HG02970 (cell line): ENCODE measurements around the gene CRYL1.

Experiments
- ATAC-seq: cut with Tn5 transposase; IDR thresholded peaks from one replicate; pipeline ENCODE4 v1.9.1; 2021; ENCODE audit warnings: mild to moderate bottlenecking, moderate library complexity, moderate number of reproducible peaks; ENCODE audit not compliant: unreplicated experiment, low FRiP score

CRYL1 gene

DNA sequence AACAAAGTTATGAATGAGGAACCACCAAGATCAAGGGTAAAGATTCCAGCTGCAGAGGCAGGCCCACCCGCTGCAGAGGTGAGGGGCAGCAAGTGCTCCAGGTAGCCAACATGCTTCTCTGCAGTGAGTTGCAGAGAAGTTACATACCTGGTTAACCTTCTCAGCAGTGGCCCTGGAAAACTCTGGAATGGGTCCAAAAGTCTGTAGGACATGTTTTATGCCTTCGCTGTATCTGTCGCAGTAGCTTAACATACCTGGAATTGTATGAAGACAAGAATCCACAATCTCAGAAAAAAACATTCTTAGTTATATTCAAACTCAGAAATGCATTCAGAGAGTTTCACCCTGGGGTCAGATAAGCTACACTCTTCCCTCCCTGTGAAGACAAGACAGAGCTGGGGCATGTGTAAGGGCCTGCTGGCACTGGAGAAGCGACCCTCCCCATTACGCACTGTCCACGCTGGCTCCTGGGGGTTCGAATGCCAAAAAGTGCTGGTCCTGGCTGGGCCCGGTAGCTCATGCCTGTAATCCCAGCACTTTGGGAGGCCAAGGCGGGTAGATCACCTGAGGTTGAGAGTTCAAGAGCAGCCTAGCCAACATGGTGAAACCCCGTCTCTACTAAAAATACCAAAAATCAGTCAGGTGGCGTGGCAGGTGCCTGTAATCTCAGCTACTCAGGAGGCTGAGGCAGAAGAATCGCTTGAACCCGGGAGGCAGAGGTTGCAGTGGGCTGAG lies 121.0 kb downstream of the CRYL1 start:
- no peak for ATAC-seq

GRCh38 chr13:20403826-20404225 lies 121.8 kb downstream of the CRYL1 start:
- ATAC-seq = no peak

GRCh38 chr13:20402881-20403280 lies 122.8 kb downstream of the CRYL1 start:
- no peak for ATAC-seq

DNA sequence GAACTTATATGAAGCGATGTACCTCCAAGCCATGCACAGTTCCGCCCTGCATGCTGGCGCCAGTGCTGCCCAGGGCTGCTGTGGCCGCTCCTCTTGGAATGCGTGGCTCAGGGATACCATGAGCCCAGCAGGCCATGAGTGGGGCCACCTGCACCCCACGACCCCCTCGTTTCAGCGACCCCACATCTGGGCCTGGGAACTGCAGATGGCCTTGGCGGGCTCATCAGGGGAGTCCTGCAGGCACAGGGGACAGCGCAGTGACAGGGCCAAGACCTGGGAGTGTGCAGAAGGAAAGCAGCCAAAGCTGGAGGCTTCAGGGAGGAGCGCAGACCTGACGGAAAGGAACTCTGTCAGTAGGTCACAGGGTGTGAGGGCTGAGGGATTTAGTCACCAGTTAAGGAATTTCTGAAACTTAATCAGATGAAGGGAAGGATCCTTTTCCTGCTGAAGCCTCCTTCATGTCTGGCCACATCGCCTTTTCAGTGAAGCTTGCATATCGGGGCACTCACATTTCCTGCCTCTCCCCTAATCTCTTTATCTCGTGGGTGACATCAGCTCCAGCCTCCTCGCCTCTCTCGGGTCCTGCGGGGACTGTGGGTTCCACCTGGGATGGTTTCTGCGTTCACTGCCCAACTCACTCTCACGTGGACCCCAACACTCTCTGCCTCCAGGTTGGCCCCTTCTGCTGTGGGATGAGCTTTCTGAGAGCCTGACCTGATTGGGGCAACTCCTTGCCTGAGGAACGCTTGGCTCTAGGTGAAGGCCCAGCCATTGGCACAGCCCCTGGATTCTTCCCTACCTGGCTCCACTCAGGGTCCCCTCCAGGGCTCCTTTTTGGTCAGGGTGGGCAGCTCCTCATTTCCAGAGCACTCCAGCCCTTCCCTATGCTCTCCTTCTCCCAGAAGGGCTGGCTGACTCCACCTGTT lies 123.5 kb downstream of the CRYL1 start:
- no peak for ATAC-seq

DNA sequence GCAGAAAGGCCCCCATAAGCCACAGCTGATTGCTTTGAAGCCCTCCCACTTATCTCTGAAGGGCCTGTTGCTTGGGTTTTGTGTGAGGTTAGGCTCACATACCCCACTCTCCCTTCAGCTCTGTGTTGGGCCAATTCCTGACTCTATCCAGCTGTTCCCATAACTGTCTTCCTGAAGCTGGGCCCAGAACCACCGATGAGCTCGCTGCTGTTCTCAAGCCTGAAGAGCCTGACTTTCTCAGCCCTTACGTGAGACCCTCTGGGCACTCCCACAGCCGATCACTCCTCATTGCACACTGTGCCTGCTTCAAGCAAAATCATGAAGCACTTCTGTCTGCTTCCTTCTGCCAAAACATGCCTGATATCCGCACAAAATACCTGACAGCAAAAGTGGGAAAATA lies 124.1 kb downstream of the CRYL1 start:
- ATAC-seq = no peak

GRCh38 chr13:20400774-20401173 lies 124.9 kb downstream of the CRYL1 start:
- ATAC-seq = no peak

GRCh38 chr13:20399961-20400360 lies 125.7 kb downstream of the CRYL1 start:
- ATAC-seq = no peak

DNA sequence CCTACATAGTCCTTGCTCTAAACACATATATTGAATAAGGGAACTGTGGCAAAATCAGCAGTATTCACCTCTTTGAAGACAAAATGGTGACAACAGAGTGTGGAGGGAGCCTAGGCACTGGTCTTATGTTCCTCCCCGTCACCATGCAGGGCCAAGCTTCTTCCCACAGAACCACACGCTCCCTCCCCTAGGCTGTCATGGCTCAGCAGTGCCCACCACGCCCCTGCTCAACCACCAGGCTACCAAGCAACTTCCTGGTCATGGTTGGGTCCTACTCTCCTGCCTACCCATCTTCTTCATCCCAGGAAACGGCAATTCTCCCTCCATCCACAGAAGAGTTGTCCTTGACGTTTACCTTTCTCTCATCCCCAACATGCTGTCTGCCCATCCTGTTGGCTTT lies 126.1 kb downstream of the CRYL1 start:
- ATAC-seq = no peak

GRCh38 chr13:20398459-20398858 lies 127.2 kb downstream of the CRYL1 start:
- ATAC-seq = no peak

- ATAC-seq = no peak
Observed at GRCh38 chr13:20397896-20398295, 127.8 kb downstream of the CRYL1 start.

DNA sequence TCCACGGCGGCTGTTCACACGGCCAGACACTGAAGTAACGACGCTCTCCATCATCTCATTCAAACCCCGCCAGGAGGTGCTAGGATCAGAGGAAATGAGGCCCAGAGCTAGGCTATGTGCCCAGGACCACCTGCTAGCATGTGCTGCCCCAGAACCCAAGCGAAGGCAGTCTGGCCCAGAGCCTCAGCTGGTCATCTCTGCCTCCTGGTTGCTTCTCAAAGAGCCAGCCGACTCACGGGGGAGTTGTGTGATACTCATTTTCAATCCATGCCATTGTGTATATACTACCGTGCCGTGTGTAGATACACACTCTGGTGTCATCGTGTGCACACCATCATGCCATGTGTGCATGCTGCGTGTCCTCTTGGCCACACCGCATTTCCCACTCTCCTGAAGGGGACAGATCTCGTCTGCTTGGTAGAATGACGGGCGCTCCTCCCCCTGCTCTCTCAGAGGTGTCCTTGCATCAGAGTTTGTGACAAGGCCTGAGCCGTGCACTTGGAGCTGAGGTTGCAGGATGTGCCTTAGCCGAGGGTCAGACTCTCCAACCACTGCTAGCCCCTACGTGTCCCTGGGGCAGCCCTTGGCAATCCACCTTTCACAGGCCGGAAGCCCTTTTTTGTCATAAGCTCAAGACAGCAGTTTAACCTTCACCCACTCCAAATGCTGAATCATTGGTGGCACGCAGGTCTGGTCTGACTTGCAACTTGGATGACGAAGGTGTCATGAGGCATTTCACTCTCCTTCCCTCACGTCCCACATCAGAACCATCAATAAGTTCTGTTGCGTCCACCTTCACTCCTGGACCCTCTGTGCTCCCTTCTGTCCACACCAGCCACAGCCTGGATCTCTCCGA lies 130.4 kb downstream of the CRYL1 start:
- no peak for ATAC-seq

GRCh38 chr13:20394506-20394905 lies 131.2 kb downstream of the CRYL1 start:
- no peak for ATAC-seq

GRCh38 chr13:20394169-20394501 lies 131.5 kb downstream of the CRYL1 start:
- no peak for ATAC-seq

DNA sequence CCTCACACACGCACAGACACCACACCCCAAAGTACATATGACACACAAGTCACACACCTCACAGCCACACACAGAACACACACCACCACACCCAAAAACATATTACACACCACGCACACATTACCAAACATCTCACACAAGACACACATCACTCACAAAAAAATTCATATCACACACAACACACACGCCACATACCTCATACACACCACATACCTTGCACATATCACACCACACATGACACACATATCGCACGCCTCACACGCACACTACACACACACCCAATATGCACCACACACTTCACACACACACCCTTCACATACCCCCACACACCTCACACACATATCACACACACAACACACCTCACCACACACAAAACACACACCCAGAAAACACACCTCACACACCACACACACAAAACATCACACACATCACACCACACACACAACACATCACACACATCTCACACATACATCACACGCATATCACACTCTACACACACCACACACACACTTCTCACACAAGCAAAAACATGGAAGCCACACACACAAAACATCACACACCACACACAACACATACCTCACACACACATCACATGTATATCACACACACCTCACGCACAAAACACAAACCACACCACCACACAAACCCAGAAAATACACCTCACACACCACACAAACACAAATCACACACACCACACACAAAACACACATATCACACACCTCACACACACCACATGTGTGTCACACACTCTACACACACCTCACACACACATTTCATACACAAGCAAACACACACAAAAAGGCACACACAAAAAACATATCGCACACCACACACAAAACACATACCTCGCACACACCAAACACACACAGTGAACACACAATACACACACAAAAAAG lies 132.1 kb downstream of the CRYL1 start:
- no peak for ATAC-seq

GRCh38 chr13:20392530-20392929 lies 133.1 kb downstream of the CRYL1 start:
- no peak for ATAC-seq

GRCh38 chr13:20391597-20392452 lies 133.8 kb downstream of the CRYL1 start:
- ATAC-seq = no peak

DNA sequence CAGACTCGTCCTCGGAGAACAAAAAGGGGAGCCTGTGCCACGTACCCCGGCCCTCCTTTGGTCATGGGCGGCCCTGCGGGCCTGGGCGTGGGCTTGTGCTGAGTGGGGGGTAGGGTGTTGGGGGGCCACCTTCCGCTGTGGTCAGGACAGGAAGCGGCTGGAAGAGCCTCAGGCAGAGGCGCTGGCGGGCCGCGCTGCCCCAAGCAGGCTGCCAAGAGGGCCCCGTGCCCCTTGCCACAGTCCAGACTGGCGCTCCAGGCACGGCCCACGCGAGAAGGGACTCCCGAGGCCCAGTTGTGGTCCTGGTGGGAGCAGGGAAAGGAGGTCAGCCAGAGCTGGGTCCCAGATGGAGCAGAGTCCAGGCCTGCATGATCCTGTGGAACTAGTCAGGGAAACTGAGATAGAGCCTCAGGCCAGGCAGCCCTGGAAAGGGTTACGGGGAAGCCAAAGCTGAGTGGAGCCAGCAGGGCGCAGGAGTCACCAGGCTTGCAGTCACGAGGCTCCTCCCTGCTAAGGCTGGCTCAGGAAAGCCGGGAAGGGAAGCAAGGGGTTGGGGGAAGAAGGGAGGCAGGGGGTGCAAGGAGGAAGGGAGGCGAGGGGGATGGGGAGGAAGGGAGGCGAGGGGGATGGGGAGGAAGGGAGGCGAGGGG lies 135.0 kb downstream of the CRYL1 start:
- no peak for ATAC-seq

GRCh38 chr13:20389696-20390525 lies 135.7 kb downstream of the CRYL1 start:
- ATAC-seq = no peak
